CD8-positive, alpha-beta memory T cell (primary cell): ENCODE results near the gene PCP4L1. TPM values are rescaled to one million over a fixed set of nuclear protein-coding genes. Genes with fewer than 3 reads are reported as not detected.

ENCODE experiments used
- CTCF ChIA-PET: fragments of 350-600 bp; sonication (Branson Sonifier 250); formaldehyde crosslinking; loops from one replicate; lab custom pipeline; 2021; ENCODE audit warnings: antibody characterized with exemption; lab: Charles Lee
- POLR2A ChIA-PET: fragments of 350-600 bp; sonication (Branson Sonifier 250); formaldehyde crosslinking; loops from one replicate; lab custom pipeline; 2021; ENCODE audit warnings: antibody characterized with exemption; lab: Charles Lee
- DNase-seq, 5 donors: peaks; one replicate each; pipeline versions ENCODE4 v3.0.0 to v3.0.0-alpha.2; 2020 to 2022; ENCODE audit warnings: mixed read lengths in 1 of 5
- H3K27ac ChIP-seq: one replicate; pipeline ENCODE4 v1.7.0; 2013; ENCODE audit warnings: low read depth, mild to moderate bottlenecking, low read length, moderate library complexity
- H3K27me3 ChIP-seq: 2 replicates; pipeline ENCODE4 v1.7.0; 2013; ENCODE audit warnings: low read length, mild to moderate bottlenecking; ENCODE audit not compliant: insufficient read depth, poor library complexity, severe bottlenecking
- H3K36me3 ChIP-seq: 2 replicates; pipeline ENCODE4 v1.7.0; 2013; ENCODE audit warnings: mild to moderate bottlenecking, low read length, moderate library complexity; ENCODE audit not compliant: insufficient read depth
- H3K4me1 ChIP-seq: 2 replicates; pipeline ENCODE4 v1.7.0; 2013; ENCODE audit warnings: mild to moderate bottlenecking, low read length, moderate library complexity; ENCODE audit not compliant: insufficient read depth
- H3K4me3 ChIP-seq: 2 replicates; pipeline ENCODE4 v1.7.0; 2013; ENCODE audit warnings: mild to moderate bottlenecking, low read length
- H3K9me3 ChIP-seq: 2 replicates; pipeline ENCODE4 v1.7.0; 2013; ENCODE audit warnings: mild to moderate bottlenecking, low read length
- H3K27ac Mint-ChIP-seq, 8 donors: one replicate each; pipeline ENCODE4 v1.8.0; 2020 to 2021; ENCODE audit warnings: mixed read lengths in 8 of 8, mild to moderate bottlenecking in 6 of 8, inconsistent platforms in 3 of 8, moderate library complexity in 3 of 8
- H3K27me3 Mint-ChIP-seq, 2 donors: one replicate each; pipeline ENCODE4 v1.8.0; 2020 to 2021; ENCODE audit warnings: mixed read lengths in 2 of 2, mild to moderate bottlenecking in 1 of 2, moderate library complexity in 1 of 2
- H3K36me3 Mint-ChIP-seq, 3 donors: one replicate each; pipeline ENCODE4 v1.8.0; 2020 to 2021; ENCODE audit warnings: mixed read lengths in 3 of 3, inconsistent platforms in 1 of 3, mild to moderate bottlenecking in 1 of 3
- H3K4me1 Mint-ChIP-seq, 3 donors: one replicate each; pipeline ENCODE4 v1.8.0; 2020 to 2021; ENCODE audit warnings: mixed read lengths in 3 of 3, inconsistent platforms in 1 of 3, mild to moderate bottlenecking in 1 of 3
- H3K4me3 Mint-ChIP-seq, 7 donors: one replicate each; pipeline ENCODE4 v1.8.0; 2020 to 2021; ENCODE audit warnings: mixed read lengths in 7 of 7, mild to moderate bottlenecking in 6 of 7, moderate library complexity in 4 of 7, inconsistent platforms in 2 of 7
- H3K9me3 Mint-ChIP-seq, 5 donors: one replicate each; pipeline ENCODE4 v1.8.0; 2020 to 2022; ENCODE audit warnings: mixed read lengths in 5 of 5, mild to moderate bottlenecking in 3 of 5, moderate library complexity in 2 of 5, inconsistent platforms in 1 of 5
- polyA plus RNA-seq: library from polyadenylated mRNA; unstranded; fragments of 300-500 nt; fragmentation: Illumina TruSeq; gene quantifications from one replicate; pipeline ENCODE4 v1.2.3, GENCODE V29; 2021
- total RNA-seq, 2 experiments: library from RNA; stranded (reverse); gene quantifications; one replicate each; pipeline ENCODE4 v1.2.3, GENCODE V29; 2021

PCP4L1 gene
- total and polyA plus RNA-seq, 3 experiments from 2014 or later, result not detected

DNA sequence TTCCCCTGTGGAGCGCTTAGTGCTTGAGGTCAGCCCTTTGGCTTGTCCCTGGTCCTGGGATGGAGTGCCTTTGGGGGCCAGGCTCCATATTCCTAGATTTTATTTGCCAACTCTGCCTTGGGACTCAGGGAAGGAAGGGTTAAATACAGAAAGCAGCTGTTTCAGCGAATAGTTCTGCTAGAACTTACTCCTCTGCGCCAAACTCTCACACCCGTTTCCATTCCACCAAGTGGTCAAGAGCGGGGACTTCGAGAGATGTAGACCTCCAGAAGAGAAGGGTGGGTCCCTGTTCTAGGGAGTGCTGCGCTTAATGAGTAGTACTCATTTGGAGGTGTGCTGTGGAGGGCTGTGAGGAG is 33.4 kb upstream of the PCP4L1 start:
- Histone ChIP-seq H3K4me1 (peaks cover 26% of the 10 kb centered on the region), H3K9me3 (no peaks in the 10 kb centered on the region), H3K27me3 (no peaks in the 10 kb centered on the region), H3K27ac (no peak overlapping the region), H3K4me3 (no peak overlapping the region), H3K36me3 (peaks cover 15% of the 10 kb centered on the region)
- Mint-ChIP-seq H3K27ac (peak overlapping the region; percentile 60 to 99 (median 92)), H3K36me3 (peaks cover 0 to 27% (median 3%) of the 10 kb centered on the region in 3 donors), H3K4me1 (peaks cover 31 to 32% (median 31%) of the 10 kb centered on the region in 3 donors), H3K4me3 (peak overlapping the region in 2 of 7 donors; percentile 83 to 93), H3K9me3 (no peaks in the 10 kb centered on the region), H3K27me3 (peaks cover 0 to 3% of the 10 kb centered on the region in 2 donors)
- DNase-seq, result no peak
- ChIA-PET POLR2A (interaction anchor here (0.6 to 2.2 kb wide), 21 partner anchors 20 to 1127 kb away, joined by 3 to 51 read pairs (median 5); partner anchors contain the start of genes ARHGAP30, B4GALT3, DEDD and IGSF8), CTCF (interaction anchor here (0.7 to 10.3 kb wide), 33 partner anchors 8 to 222 kb away, joined by 3 to 197 read pairs (median 7); partner anchors contain the start of genes ADAMTS4, B4GALT3, CFAP126 and DEDD)

DNA sequence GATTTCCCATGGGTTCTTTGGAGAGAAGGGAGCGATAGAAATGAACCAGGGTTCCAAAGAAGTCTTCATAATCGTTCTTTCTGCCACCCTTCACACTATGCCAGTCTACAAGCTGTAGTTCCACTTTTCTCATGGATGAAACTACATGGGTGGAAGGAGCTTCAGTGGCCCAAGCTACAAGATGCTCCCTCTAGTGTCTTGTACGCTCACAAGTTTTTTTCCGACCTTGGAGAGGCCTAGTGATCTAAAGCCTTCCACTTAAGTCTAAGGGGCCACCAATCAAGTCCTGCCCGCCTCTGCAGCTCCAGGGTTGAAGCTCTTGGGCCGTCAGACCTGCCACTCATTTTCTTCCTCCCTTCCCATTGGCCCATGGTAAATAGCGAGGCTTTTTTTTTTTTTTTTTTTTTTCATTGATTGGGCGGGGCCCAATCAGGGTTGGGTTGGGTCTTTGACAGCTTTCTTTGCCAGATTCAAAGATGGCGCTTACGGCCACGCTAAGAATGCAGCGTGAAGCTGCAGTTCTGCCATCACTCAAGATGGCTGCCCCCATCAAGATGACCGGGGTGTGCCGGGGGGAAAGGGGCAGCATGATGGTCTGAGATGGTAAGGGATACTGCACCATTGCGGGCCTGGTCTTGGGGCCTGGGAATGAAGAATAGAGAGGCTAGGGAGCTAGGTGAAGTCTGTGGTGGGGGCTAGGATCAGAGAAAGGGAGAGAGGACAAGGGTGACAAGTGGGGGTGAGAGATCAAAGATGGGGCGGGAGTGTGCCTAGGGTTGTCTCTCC is 32.8 kb upstream of the PCP4L1 start, which contains the start of gene TOMM40L:
Gene TOMM40L (plus strand): TSS at position 527 of the 786 bp plus-strand sequence. CDS start 430 bp downstream, outside the sequence.
- Histone ChIP-seq H3K4me3 (peak within 1 kb of the TSS; percentile 88), H3K27me3 (no peaks in the 10 kb centered on the region), H3K27ac (peak within 1 kb of the TSS; percentile 44), H3K36me3 (peaks cover 15% of the 10 kb centered on the region), H3K9me3 (no peaks in the 10 kb centered on the region), H3K4me1 (peaks cover 26% of the 10 kb centered on the region)
- Mint-ChIP-seq H3K36me3 (peaks cover 0 to 33% (median 3%) of the 10 kb centered on the region in 3 donors), H3K4me1 (peaks cover 31 to 32% (median 31%) of the 10 kb centered on the region in 3 donors), H3K4me3 (peak within 1 kb of the TSS; percentile 84 to 99 (median 98)), H3K27me3 (peaks cover 0 to 3% of the 10 kb centered on the region in 2 donors), H3K27ac (peak within 1 kb of the TSS; percentile 65 to 99 (median 95)), H3K9me3 (no peaks in the 10 kb centered on the region)
- CTCF ChIA-PET, result interaction anchor here (0.7 to 10.3 kb wide), 38 partner anchors 9 to 284 kb away, joined by 3 to 197 read pairs (median 6); partner anchors contain the start of genes ADAMTS4, B4GALT3, CFAP126 and DEDD
- DNase-seq, result peak; percentile 80 to 96 (median 89)
- POLR2A ChIA-PET, result interaction anchor here (0.6 to 2.2 kb wide), 24 partner anchors 19 to 1127 kb away, joined by 3 to 51 read pairs (median 4); partner anchors contain the start of genes ARHGAP30, B4GALT3, DEDD and IGSF8

DNA sequence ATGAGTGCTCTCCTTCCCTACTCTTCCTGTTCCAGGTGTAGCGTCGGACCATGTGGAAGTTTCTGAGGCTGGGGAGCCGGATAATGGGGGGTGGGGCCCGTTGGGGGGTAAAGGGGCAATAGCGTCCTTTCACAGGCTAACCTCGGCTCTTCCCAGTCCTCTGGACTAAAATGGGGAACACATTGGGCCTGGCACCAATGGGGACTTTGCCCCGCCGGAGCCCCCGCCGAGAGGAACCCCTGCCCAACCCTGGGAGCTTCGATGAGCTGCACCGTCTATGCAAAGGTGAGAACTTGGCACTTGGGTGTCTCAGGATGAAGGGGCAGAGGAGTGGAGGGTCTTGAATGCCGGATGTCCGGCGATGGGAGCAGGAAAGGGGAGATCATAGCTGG is 32.2 kb upstream of the PCP4L1 start:
- Mint-ChIP-seq H3K9me3 (no peaks in the 10 kb centered on the region), H3K4me1 (peaks cover 31 to 32% (median 31%) of the 10 kb centered on the region in 3 donors), H3K27me3 (peaks cover 0 to 2% of the 10 kb centered on the region in 2 donors), H3K4me3 (peak overlapping the region; percentile 83 to 99 (median 98)), H3K27ac (peak overlapping the region; percentile 60 to 99 (median 95)), H3K36me3 (peaks cover 0 to 36% (median 3%) of the 10 kb centered on the region in 3 donors)
- no peak for DNase-seq
- Histone ChIP-seq H3K36me3 (peaks cover 15% of the 10 kb centered on the region), H3K27me3 (no peaks in the 10 kb centered on the region), H3K4me1 (peaks cover 26% of the 10 kb centered on the region), H3K9me3 (no peaks in the 10 kb centered on the region), H3K4me3 (peak overlapping the region; percentile 88), H3K27ac (peak overlapping the region; percentile 44)
- CTCF ChIA-PET, result interaction anchor here (0.7 to 10.3 kb wide), 37 partner anchors 10 to 285 kb away, joined by 3 to 197 read pairs (median 6); partner anchors contain the start of genes ADAMTS4, B4GALT3, CFAP126 and DEDD
- POLR2A ChIA-PET, result interaction anchor here (0.6 to 2.2 kb wide), 12 partner anchors 21 to 523 kb away, joined by 3 to 51 read pairs (median 7); partner anchors contain the start of genes ARHGAP30, NDUFS2, PPOX and UFC1

DNA sequence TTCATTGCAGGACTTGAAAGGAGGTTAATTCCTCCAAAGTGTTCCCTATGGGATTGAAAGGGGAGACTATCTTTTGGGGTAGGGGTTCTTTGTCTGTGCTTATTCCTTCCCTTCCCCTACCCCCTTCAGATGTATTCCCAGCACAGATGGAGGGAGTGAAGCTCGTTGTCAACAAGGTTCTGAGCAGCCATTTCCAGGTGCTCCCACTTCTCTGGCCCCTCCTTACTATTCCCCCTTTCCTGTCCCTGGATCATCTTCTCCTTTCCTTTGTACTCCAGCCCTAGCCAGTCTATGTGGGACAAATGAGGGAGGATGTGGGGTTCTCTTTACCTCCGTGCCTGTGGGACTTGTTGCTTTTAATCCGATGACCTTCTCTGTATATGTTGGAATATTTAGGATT is 31.8 kb upstream of the PCP4L1 start:
- peaks cover 31 to 32% (median 31%) of the 10 kb centered on the region in 3 donors for H3K4me1 Mint-ChIP-seq
- peak overlapping the region; percentile 84 to 99 (median 96) for H3K4me3 Mint-ChIP-seq
- peaks cover 0 to 36% (median 3%) of the 10 kb centered on the region in 3 donors for H3K36me3 Mint-ChIP-seq
- Histone ChIP-seq H3K9me3 (no peaks in the 10 kb centered on the region), H3K4me1 (peaks cover 26% of the 10 kb centered on the region), H3K27me3 (no peaks in the 10 kb centered on the region), H3K27ac (peak overlapping the region; percentile 44), H3K36me3 (peaks cover 15% of the 10 kb centered on the region), H3K4me3 (no peak overlapping the region)
- H3K27me3 Mint-ChIP-seq, result peaks cover 0 to 2% of the 10 kb centered on the region in 2 donors
- H3K27ac Mint-ChIP-seq, result peak overlapping the region in 7 of 8 donors; percentile 19 to 90 (median 72)
- no peaks in the 10 kb centered on the region for H3K9me3 Mint-ChIP-seq
- POLR2A ChIA-PET, result interaction anchor here (1.2 to 2.2 kb wide), 3 partner anchors 25 to 69 kb away, joined by 3 to 51 read pairs (median 14); partner anchors contain the start of gene NDUFS2
- CTCF ChIA-PET, result interaction anchor here (0.7 to 10.3 kb wide), 15 partner anchors 10 to 162 kb away, joined by 3 to 197 read pairs (median 21); partner anchors contain the start of genes FCER1G, NDUFS2, PPOX and SDHC
- no peak for DNase-seq

DNA sequence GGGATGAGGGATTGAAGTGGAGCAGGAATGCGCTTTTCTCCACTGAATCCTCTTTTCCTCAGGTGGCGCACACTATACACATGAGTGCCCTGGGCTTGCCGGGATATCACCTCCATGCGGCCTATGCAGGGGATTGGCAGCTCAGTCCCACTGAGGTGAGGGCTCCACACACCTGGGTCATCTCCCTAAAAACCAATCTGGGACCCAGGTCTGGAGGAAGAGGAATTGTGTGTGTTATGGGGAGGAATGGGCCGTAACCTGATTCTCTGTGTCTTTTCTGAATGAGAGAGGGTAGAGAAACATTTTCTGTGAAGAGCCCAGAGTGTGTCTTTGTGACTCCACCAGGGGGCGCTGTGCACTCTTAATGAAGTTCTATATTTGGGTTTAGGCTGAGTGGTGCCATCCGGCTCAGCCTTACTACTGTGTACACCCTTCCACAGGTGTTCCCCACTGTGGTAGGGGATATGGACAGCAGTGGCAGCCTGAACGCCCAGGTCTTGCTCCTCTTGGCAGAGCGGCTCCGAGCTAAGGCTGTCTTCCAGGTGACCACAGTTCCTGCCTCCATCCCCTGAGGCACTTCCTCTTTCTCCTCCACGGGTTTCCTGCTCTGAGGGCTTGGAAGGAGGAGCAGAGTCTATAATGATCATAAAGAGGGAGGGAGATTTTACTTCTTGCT is 31.2 kb upstream of the PCP4L1 start:
- H3K27ac ChIP-seq, result no peak overlapping the region

DNA sequence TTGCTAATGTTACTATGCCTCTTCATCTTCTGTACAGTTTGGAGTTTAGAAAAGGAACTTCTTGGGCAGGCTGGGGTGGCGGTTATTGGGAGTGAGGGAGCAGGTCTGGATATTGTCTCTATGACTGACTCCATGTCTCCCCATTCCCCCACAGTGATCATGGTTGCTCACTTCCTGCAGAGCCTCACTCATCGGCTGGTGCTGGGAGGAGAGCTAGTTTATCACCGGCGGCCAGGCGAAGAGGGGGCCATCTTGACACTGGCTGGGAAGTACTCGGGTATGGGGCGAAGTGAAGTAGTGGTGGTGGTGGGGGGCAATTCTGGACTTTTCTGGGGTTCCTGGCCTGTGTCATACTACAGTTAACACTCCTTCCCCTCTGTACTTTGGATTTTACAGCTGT is 30.5 kb upstream of the PCP4L1 start:
- POLR2A ChIA-PET, result no interaction called here
- H3K9me3 ChIP-seq, result no peaks in the 10 kb centered on the region
- peak overlapping the region in 7 of 8 donors; percentile 49 to 90 (median 60) for H3K27ac Mint-ChIP-seq
- H3K27me3 Mint-ChIP-seq, result no peaks in the 10 kb centered on the region
- peaks cover 31 to 32% (median 31%) of the 10 kb centered on the region in 3 donors for H3K4me1 Mint-ChIP-seq
- H3K36me3 Mint-ChIP-seq, result peaks cover 0 to 36% (median 3%) of the 10 kb centered on the region in 3 donors
- no peak for DNase-seq
- no peak overlapping the region for H3K4me3 ChIP-seq
- peak overlapping the region in 2 of 7 donors; percentile 41 to 67 for H3K4me3 Mint-ChIP-seq
- no peaks in the 10 kb centered on the region for H3K27me3 ChIP-seq
- H3K9me3 Mint-ChIP-seq, result no peaks in the 10 kb centered on the region
- H3K36me3 ChIP-seq, result peaks cover 15% of the 10 kb centered on the region
- peaks cover 26% of the 10 kb centered on the region for H3K4me1 ChIP-seq
- CTCF ChIA-PET, result interaction anchor here (1.1 to 10.3 kb wide), 8 partner anchors 11 to 161 kb away, joined by 3 to 197 read pairs (median 33); partner anchors contain the start of genes CFAP126, FCER1G and NDUFS2
- H3K27ac ChIP-seq, result no peak overlapping the region

More for the DNA sequence above, 31.2 kb upstream of the PCP4L1 start:
- Histone ChIP-seq H3K27me3 (no peaks in the 10 kb centered on the region), H3K36me3 (peaks cover 15% of the 10 kb centered on the region), H3K9me3 (no peaks in the 10 kb centered on the region), H3K4me1 (peaks cover 26% of the 10 kb centered on the region), H3K4me3 (no peak overlapping the region)
- ChIA-PET POLR2A (no interaction called here), CTCF (interaction anchor here (0.7 to 10.3 kb wide), 14 partner anchors 11 to 162 kb away, joined by 3 to 197 read pairs (median 23); partner anchors contain the start of genes CFAP126, FCER1G, NDUFS2 and PPOX)
- H3K9me3 Mint-ChIP-seq, result no peaks in the 10 kb centered on the region
- peak overlapping the region; percentile 44 to 90 (median 62) for H3K27ac Mint-ChIP-seq
- DNase-seq, result peak; percentile 72 to 89 (median 79)
- H3K36me3 Mint-ChIP-seq, result peaks cover 0 to 36% (median 3%) of the 10 kb centered on the region in 3 donors
- H3K4me3 Mint-ChIP-seq, result peak overlapping the region; percentile 84 to 99 (median 96)
- peaks cover 31 to 32% (median 31%) of the 10 kb centered on the region in 3 donors for H3K4me1 Mint-ChIP-seq
- no peaks in the 10 kb centered on the region for H3K27me3 Mint-ChIP-seq

DNA sequence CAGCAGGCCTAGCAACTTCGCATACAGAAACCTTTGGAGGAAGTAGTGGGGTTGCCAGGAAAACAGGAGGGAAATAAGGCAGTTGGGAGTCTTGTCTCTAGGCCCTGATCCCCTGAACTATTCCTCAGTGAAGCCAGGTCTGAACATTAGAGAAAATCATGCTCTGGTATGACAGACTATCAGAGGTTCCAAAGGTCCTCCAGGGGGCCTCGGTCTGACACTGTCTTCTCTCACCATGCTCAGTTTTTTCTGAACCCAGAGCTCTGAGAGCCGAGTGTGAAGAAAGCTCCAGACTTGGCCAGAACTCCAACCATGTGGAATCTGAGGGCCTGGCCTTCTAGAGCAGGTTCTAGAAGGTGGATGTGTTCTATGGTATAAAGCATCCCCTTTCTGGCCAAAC is 28.6 kb upstream of the PCP4L1 start:
- H3K27ac Mint-ChIP-seq, result peak overlapping the region in 1 of 8 donors; percentile 65
- no peaks in the 10 kb centered on the region for H3K27me3 ChIP-seq
- ChIA-PET CTCF (interaction anchor here (1.9 to 10.3 kb wide), 5 partner anchors 20 to 153 kb away, joined by 6 to 197 read pairs (median 35); partner anchors contain the start of gene NDUFS2), POLR2A (no interaction called here)
- peaks cover 26% of the 10 kb centered on the region for H3K4me1 ChIP-seq
- no peak for DNase-seq
- peaks cover 15% of the 10 kb centered on the region for H3K36me3 ChIP-seq
- H3K4me1 Mint-ChIP-seq, result peaks cover 31 to 32% (median 31%) of the 10 kb centered on the region in 3 donors
- no peaks in the 10 kb centered on the region for H3K9me3 Mint-ChIP-seq
- H3K4me3 Mint-ChIP-seq, result no peak overlapping the region
- H3K27me3 Mint-ChIP-seq, result no peaks in the 10 kb centered on the region
- no peak overlapping the region for H3K27ac ChIP-seq
- H3K36me3 Mint-ChIP-seq, result peaks cover 0 to 36% (median 3%) of the 10 kb centered on the region in 3 donors
- H3K4me3 ChIP-seq, result no peak overlapping the region
- H3K9me3 ChIP-seq, result no peaks in the 10 kb centered on the region
